ENCODE data around the gene PRTG. TPM values are rescaled to one million over a fixed set of nuclear protein-coding genes. Genes with fewer than 3 reads are reported as not detected.
"Not testable (repeated sequence)": the region's sequence is repeated elsewhere in the genome, so short reads cannot be mapped to it uniquely, and the experiment has no call there.

PRTG gene, protein sequence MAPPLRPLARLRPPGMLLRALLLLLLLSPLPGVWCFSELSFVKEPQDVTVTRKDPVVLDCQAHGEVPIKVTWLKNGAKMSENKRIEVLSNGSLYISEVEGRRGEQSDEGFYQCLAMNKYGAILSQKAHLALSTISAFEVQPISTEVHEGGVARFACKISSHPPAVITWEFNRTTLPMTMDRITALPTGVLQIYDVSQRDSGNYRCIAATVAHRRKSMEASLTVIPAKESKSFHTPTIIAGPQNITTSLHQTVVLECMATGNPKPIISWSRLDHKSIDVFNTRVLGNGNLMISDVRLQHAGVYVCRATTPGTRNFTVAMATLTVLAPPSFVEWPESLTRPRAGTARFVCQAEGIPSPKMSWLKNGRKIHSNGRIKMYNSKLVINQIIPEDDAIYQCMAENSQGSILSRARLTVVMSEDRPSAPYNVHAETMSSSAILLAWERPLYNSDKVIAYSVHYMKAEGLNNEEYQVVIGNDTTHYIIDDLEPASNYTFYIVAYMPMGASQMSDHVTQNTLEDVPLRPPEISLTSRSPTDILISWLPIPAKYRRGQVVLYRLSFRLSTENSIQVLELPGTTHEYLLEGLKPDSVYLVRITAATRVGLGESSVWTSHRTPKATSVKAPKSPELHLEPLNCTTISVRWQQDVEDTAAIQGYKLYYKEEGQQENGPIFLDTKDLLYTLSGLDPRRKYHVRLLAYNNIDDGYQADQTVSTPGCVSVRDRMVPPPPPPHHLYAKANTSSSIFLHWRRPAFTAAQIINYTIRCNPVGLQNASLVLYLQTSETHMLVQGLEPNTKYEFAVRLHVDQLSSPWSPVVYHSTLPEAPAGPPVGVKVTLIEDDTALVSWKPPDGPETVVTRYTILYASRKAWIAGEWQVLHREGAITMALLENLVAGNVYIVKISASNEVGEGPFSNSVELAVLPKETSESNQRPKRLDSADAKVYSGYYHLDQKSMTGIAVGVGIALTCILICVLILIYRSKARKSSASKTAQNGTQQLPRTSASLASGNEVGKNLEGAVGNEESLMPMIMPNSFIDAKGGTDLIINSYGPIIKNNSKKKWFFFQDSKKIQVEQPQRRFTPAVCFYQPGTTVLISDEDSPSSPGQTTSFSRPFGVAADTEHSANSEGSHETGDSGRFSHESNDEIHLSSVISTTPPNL
- polyA plus RNA-seq, result 1.7 TPM
- long read RNA-seq, donor 1, partial matches to known transcripts, result 0 of 1 reads
- long read RNA-seq, donor 1, other reads (novel, unspliced or antisense), result 0 of 1 reads
- long read RNA-seq, donor 2, result 0 reads
- long read RNA-seq, donor 3, result 0 reads
- long read RNA-seq, donor 4, result 0 reads
- long read RNA-seq, donor 5, result 0 reads
- long read RNA-seq, donor 6, result 0 reads
- long read RNA-seq, donor 7, partial matches to known transcripts, result 0 of 2 reads
- long read RNA-seq, donor 7, other reads (novel, unspliced or antisense), result 0 of 2 reads
- long read RNA-seq, donor 8, result 0 reads
- long read RNA-seq, donor 9, result 0 reads
- long read RNA-seq, donor 10, result 0 reads
- long read RNA-seq, donor 11, result 0 reads

DNA sequence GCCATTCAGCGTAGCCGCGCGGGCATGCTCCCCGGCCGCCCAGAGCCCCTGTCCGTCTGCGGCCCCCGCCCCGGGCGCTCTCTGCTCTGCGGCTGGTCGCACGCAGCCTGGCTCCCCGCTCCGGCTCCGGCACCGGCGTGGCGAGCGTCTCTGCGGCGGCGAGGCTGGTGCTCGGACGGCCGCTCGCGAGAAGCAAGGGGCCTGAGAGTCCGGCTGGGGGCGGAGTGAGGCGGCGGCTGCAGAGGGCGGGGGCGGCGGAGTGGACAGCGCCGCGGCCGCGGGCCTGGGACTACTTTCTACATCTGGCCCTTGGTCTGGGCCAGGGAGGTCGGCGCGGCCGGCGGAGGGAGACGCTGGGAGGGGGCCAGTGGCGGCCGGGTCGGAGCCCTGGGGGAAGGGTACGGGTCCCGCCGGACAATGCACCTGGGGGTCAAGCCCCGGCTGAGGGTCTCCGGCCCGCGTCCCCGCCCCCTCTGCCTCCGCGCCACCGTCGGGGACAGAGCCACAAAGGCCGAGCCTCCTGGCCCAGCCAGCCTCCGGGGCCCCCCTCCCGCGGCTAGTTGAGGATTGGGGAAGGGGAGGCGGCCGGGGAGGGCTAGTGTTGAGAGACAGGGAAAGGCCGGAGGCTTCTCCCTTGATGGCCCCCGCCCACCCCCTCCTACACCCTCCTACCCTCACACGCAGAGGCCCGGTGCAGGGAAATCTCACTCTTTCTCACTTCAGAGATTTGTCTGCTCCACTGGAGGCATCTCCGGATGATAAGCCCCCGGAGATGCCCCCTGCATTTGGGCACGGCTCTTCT, at the start of gene PRTG:
TSS of gene PRTG (minus strand) at position 226 of the 802 bp plus-strand sequence. CDS start at position 5, 221 bp downstream.
- Histone ChIP-seq H3K4me1 (ENCODE audit: control insufficient read depth, insufficient read depth, low read length) (peaks cover 3% of the 10 kb centered on the region), H3K27me3 (ENCODE audit: control insufficient read depth, insufficient read depth, low read length) (no peaks in the 10 kb centered on the region), H3K9me3 (ENCODE audit: control insufficient read depth, low read depth, low read length) (no peaks in the 10 kb centered on the region), H3K4me3 (ENCODE audit: low read length) (peak within 1 kb of the TSS; percentile 63), H3K36me3 (ENCODE audit: control insufficient read depth, insufficient read depth, low read length) (no peaks in the 10 kb centered on the region), H3K27ac (ENCODE audit: low read length) (peak within 1 kb of the TSS; percentile 71)
- no CpG with 5 or more reads among the region's 75 CpGs for WGBS (ENCODE audit: insufficient coverage, low lambda C conversion rate)
- DNase-seq, result peak; percentile 35 to 69

DNA sequence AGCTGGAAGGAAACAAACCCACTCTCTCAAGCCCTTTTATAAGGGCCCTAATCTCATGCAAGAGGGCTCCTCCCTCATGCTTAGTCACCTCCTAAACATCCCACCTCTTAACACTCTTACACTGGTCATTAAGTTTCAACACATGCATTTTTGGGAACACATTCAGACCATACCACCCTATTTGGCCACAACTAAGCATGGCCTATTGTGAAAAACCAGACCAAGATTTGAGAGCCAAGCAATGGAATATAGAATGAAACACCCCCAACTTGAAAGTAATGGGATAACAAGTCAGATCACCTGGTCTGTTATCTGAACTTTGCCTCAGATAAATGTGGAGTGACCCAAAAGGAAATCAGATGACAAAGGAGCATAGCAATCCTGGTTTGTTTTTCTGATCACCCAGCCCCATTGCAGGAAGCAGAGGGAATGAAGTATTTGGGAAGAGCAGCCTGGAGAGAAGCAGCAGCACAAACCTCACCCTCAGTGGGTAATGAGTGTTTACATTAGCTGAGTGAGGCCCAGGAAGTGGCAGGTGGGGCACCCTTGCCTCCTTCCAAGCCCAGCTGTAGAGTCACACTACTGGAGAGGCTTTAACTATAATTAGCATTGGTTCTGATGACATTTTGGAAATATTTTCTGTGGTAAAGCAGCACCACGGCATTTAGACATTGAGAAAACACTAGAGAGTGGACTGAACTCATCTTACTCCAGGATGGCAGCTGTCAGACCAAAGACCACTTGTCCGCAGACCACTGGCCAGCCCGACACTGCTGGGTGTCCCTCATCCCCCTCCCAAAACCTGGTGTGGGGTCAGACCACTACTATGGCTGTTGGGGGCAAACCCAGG, 48.8 kb upstream of the PRTG start:
- Histone ChIP-seq H3K4me3 (ENCODE audit: low read length) (no peak overlapping the region), H3K27me3 (ENCODE audit: control insufficient read depth, insufficient read depth, low read length) (no peaks in the 10 kb centered on the region), H3K4me1 (ENCODE audit: control insufficient read depth, insufficient read depth, low read length) (no peaks in the 10 kb centered on the region), H3K36me3 (ENCODE audit: control insufficient read depth, insufficient read depth, low read length) (no peaks in the 10 kb centered on the region), H3K27ac (ENCODE audit: low read length) (no peak overlapping the region), H3K9me3 (ENCODE audit: control insufficient read depth, low read depth, low read length) (no peaks in the 10 kb centered on the region)
- WGBS (ENCODE audit: insufficient coverage, low lambda C conversion rate), result no CpG with 5 or more reads among the region's 3 CpGs
- DNase-seq, result peak in 1 of 2 donors; percentile 17

DNA sequence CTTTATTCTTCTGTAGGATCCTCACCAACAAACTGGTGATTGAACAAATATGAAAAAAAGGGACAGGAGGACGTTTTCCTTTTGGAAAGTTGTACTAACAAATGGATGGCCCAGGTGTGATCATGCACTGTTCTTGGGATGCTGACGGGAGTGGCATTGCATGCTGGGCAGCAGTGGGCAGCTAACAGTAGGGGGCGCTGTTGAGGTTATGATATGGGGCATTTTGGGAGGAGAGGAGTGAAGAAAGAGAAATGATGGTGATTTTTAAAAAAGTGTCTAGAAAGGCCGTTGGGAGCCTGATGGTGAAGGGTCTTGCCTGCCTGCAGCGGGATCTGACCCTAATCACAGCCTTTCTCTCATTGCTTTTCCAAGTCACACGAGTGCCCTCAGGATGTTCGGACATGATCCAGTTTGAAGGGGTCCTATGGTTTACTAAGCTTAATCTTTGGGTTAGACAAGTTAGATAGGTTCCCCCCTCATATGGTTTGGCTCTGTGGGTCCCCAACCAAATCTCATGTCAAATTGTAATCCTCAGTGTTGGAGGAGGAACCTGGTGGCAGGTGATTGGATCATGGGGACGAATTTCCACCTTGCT, 46.2 kb upstream of the PRTG start:
- DNase-seq, result no peak
- Histone ChIP-seq H3K4me3 (ENCODE audit: low read length) (no peak overlapping the region), H3K4me1 (ENCODE audit: control insufficient read depth, insufficient read depth, low read length) (no peaks in the 10 kb centered on the region), H3K27ac (ENCODE audit: low read length) (no peak overlapping the region), H3K27me3 (ENCODE audit: control insufficient read depth, insufficient read depth, low read length) (no peaks in the 10 kb centered on the region), H3K36me3 (ENCODE audit: control insufficient read depth, insufficient read depth, low read length) (no peaks in the 10 kb centered on the region), H3K9me3 (ENCODE audit: control insufficient read depth, low read depth, low read length) (no peaks in the 10 kb centered on the region)
- no CpG with 5 or more reads among the region's 8 CpGs for WGBS (ENCODE audit: insufficient coverage, low lambda C conversion rate)

DNA sequence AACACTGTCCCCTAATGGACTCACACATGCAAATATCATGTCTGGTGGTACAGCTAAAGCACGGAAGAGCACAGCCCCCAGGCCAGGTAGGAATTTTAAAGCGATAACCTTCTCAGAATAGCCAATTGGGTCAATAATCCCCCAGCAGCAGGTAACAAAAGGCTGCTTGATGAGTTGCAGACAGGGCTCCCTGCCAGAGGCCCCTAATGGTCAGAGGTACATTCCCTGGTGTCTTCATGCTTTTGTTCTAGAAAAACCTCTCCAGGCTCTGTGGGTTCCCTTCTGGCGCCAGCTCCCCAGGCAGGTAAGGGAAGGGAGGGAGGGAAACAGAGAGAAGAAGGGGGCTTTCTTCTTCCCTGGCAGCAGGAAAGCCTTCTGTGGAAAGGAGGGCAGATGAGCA, 43.4 kb upstream of the PRTG start:
- no peak overlapping the region for H3K4me3 ChIP-seq (ENCODE audit: low read length)
- no CpG with 5 or more reads among the region's 3 CpGs for WGBS (ENCODE audit: insufficient coverage, low lambda C conversion rate)

DNA sequence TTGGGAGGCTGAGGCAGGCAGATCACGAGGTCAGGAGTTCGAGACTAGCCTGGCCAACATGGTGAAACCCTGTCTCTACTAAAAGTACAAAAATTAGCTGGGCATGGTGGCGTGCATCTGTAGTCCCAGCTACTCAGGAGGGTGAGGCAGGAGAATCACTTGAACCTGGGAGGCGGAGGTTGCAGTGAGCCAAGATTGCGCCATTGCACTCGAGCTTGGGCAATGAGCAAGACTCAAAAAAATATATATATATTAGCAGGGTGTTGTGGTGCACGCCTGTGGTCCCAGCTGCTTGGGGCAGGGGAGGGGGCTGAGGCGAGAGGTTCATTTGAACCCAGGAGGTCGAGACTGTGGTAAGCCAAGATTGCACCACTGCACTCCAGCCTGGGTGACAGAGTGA, 42.6 kb upstream of the PRTG start:
- H3K27me3 ChIP-seq (ENCODE audit: control insufficient read depth, insufficient read depth, low read length); H3K36me3 ChIP-seq (ENCODE audit: control insufficient read depth, insufficient read depth, low read length); H3K4me1 ChIP-seq (ENCODE audit: control insufficient read depth, insufficient read depth, low read length); H3K9me3 ChIP-seq (ENCODE audit: control insufficient read depth, low read depth, low read length); H3K27ac ChIP-seq (ENCODE audit: low read length); H3K4me3 ChIP-seq (ENCODE audit: low read length); DNase-seq: not testable (repeated sequence)
- whole genome bisulfite sequencing (ENCODE audit: insufficient coverage, low lambda C conversion rate), result no CpG with 5 or more reads among the region's 9 CpGs

More for the DNA sequence above, 43.4 kb upstream of the PRTG start:
- no peaks in the 10 kb centered on the region for H3K36me3 ChIP-seq (ENCODE audit: control insufficient read depth, insufficient read depth, low read length)
- no peak for DNase-seq
- no peaks in the 10 kb centered on the region for H3K4me1 ChIP-seq (ENCODE audit: control insufficient read depth, insufficient read depth, low read length)
- no peak overlapping the region for H3K27ac ChIP-seq (ENCODE audit: low read length)
- no peaks in the 10 kb centered on the region for H3K9me3 ChIP-seq (ENCODE audit: control insufficient read depth, low read depth, low read length)
- no peaks in the 10 kb centered on the region for H3K27me3 ChIP-seq (ENCODE audit: control insufficient read depth, insufficient read depth, low read length)

DNA sequence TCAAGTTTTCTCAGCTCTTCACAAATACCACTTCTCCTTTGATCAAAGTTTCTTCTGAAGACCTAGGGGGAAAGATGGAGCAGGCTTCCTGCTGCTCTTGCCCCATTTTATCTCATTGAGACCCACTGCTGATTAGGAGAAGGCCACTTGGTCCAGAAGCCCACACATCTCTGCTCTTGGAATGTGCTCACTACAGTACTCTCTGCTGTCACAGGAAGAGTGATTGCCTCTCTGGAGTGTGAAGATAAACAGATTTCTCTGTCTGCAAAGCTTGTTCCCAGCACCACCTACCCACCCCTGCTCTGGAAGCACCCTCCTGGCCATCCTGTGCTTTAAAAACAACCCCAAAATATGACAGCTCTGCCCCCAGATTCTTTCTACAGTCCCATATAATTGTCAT, 41.3 kb upstream of the PRTG start:
- Histone ChIP-seq H3K27me3 (ENCODE audit: control insufficient read depth, insufficient read depth, low read length) (no peaks in the 10 kb centered on the region), H3K4me1 (ENCODE audit: control insufficient read depth, insufficient read depth, low read length) (no peaks in the 10 kb centered on the region), H3K27ac (ENCODE audit: low read length) (no peak overlapping the region), H3K4me3 (ENCODE audit: low read length) (no peak overlapping the region), H3K36me3 (ENCODE audit: control insufficient read depth, insufficient read depth, low read length) (no peaks in the 10 kb centered on the region), H3K9me3 (ENCODE audit: control insufficient read depth, low read depth, low read length) (no peaks in the 10 kb centered on the region)
- DNase-seq, result no peak

DNA sequence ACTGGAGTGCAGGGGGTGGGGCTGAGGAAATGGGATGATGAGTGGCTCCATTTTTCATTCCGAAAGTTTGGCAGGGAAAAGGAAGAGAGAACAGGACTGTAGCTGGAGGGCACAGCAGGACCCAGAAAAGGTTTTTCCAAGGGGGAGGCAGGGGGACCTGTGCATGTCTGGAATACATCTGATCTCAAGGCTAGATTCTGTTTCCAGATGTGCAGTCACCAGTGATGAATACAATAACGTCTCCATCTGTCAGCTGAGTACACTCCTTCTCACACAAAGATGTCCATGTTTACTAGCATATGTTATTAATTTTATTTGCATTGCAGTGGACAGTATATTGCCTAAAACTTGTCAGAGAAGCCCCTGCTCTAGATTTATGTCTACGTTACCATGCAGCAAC, 39.9 kb upstream of the PRTG start:
- no peaks in the 10 kb centered on the region for H3K27me3 ChIP-seq (ENCODE audit: control insufficient read depth, insufficient read depth, low read length)
- H3K4me3 ChIP-seq (ENCODE audit: low read length), result no peak overlapping the region
- WGBS (ENCODE audit: insufficient coverage, low lambda C conversion rate), result no CpG with 5 or more reads among the region's 3 CpGs
- no peaks in the 10 kb centered on the region for H3K36me3 ChIP-seq (ENCODE audit: control insufficient read depth, insufficient read depth, low read length)
- H3K27ac ChIP-seq (ENCODE audit: low read length), result no peak overlapping the region
- no peaks in the 10 kb centered on the region for H3K9me3 ChIP-seq (ENCODE audit: control insufficient read depth, low read depth, low read length)
- DNase-seq, result no peak
- no peaks in the 10 kb centered on the region for H3K4me1 ChIP-seq (ENCODE audit: control insufficient read depth, insufficient read depth, low read length)

DNA sequence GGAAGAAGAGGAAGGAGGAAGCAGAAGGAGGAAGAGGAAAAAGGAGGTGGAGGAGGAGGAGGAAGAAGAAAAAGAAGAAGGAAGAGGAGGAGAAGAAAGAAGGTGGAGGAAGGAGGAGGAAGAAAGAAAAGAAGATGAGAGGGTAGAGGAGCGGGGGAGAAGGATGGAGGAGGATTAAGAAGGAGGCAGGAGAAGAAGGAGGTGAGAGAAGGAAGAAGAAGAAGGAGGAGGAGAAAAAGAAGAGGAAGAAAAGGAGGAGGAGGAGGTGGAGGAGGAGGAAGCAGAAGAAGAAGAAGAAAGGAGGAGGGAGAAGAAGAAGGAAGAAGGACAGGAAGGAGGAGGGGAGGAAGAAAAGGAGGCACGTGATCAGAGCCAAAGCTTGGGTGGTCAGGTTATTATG, 37.3 kb upstream of the PRTG start:
- H3K4me3 ChIP-seq (ENCODE audit: low read length), result no peak overlapping the region
- H3K27me3 ChIP-seq (ENCODE audit: control insufficient read depth, insufficient read depth, low read length), result no peaks in the 10 kb centered on the region
- H3K27ac ChIP-seq (ENCODE audit: low read length), result no peak overlapping the region
- WGBS (ENCODE audit: insufficient coverage, low lambda C conversion rate), result 68% methylated on average over 2 of the region's 2 CpGs
- H3K4me1 ChIP-seq (ENCODE audit: control insufficient read depth, insufficient read depth, low read length), result no peaks in the 10 kb centered on the region
- H3K36me3 ChIP-seq (ENCODE audit: control insufficient read depth, insufficient read depth, low read length), result no peaks in the 10 kb centered on the region
- no peak for DNase-seq
- H3K9me3 ChIP-seq (ENCODE audit: control insufficient read depth, low read depth, low read length), result no peaks in the 10 kb centered on the region

All from large intestine (tissue), 12 donors.